Thoracic aorta (tissue), 2 donors: ENCODE data around the gene TSPAN12. TPM values are rescaled to one million over a fixed set of nuclear protein-coding genes. Genes with fewer than 3 reads are reported as not detected.

Source experiments
- ATAC-seq: fragments of 150-250 bp; one replicate; pipeline ENCODE4 v1.8.0; 2017; ENCODE audit warnings: low read depth; ENCODE audit not compliant: insufficient number of reproducible peaks, low FRiP score
- DNase-seq: peaks from one replicate; pipeline ENCODE4 v3.0.0-alpha.2; 2020; ENCODE audit warnings: low spot score
- H3K27ac ChIP-seq, 2 donors: fragments of 200-600 bp; sonication (generic); 1 replicate in 1 of 2; 2 replicates in 1 of 2; pipeline ENCODE4 v1.5.1; 2016; ENCODE audit warnings: mild to moderate bottlenecking in 2 of 2, moderate library complexity in 2 of 2
- H3K27me3 ChIP-seq: fragments of 200-600 bp; sonication (generic); replicated peaks from 2 replicates; pipeline ENCODE4 v1.6.0; 2016; ENCODE audit warnings: mild to moderate bottlenecking; ENCODE audit not compliant: insufficient read depth
- H3K36me3 ChIP-seq: fragments of 200-600 bp; sonication (generic); one replicate; pipeline ENCODE4 v1.5.1; 2016
- H3K4me1 ChIP-seq, 2 donors: fragments of 200-600 bp; sonication (generic); 1 replicate in 1 of 2; 2 replicates in 1 of 2; pipeline versions ENCODE4 v1.5.1 to v1.6.0; 2016; ENCODE audit warnings: low read depth in 2 of 2, mild to moderate bottlenecking in 1 of 2; ENCODE audit not compliant: control insufficient read depth in 1 of 2
- H3K4me3 ChIP-seq: fragments of 200-600 bp; sonication (generic); 2 replicates; pipeline ENCODE4 v1.5.1; 2016; ENCODE audit warnings: mild to moderate bottlenecking
- H3K9me3 ChIP-seq: fragments of 200-600 bp; sonication (generic); 2 replicates; pipeline ENCODE4 v1.5.1; 2016
- total RNA-seq, 2 donors: library from RNA; depleted of rRNA; stranded (reverse); fragments of >200 nt; gene quantifications; one replicate each; pipeline versions ENCODE4 v1.1.0 to v1.2.3, GENCODE V29; 2016
- TF ChIP-seq, protein P1 (sequence below): fragments of 200-600 bp; sonication (generic); IDR thresholded peaks from one replicate; pipeline ENCODE4 v1.5.1; 2019; ENCODE audit warnings: antibody characterized with exemption

The TSPAN12 gene
- total RNA-seq, 2 donors from 2014 or later, result 10.8 to 12.6 TPM

DNA sequence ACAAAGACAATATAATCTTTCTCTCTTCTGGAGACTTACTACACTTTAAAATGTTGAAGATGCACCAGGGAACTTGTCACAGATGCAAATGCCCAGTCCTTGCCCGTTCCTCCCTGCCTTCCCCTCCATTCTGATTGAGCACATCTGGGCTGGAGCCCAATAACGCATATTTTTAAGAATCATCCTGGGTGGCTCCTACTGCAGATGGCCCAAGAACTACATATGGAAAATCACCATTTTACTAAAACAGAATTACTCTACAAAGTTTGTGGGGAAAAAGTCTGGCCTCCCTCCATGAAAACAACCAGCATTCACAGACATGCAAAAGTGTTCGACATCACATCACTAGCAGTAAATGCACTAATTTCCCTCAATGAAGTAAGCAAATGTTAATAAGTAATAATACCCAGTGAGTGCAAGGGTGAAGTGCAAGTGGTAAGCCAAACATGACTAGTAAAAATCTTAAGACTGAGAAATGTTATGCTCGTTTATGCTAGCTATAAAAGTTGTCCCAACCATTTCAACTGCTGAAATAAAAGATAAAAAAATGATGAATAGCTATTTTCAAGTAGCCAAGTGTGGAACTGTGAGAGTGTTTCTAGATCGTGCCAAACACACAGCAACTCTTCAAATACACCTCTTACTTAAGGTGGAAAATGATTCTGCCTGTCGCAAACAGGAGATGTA lies 43.5 kb downstream of the TSPAN12 start:
- no peak overlapping the region for H3K4me3 ChIP-seq
- no peaks in the 10 kb centered on the region for H3K4me1 ChIP-seq
- no peaks in the 10 kb centered on the region for H3K9me3 ChIP-seq
- no peaks in the 10 kb centered on the region for H3K27me3 ChIP-seq
- no peak for DNase-seq
- no peak for ATAC-seq
- no peaks in the 10 kb centered on the region for H3K36me3 ChIP-seq
- H3K27ac ChIP-seq, result no peak overlapping the region
- TF ChIP-seq, protein P1, sequence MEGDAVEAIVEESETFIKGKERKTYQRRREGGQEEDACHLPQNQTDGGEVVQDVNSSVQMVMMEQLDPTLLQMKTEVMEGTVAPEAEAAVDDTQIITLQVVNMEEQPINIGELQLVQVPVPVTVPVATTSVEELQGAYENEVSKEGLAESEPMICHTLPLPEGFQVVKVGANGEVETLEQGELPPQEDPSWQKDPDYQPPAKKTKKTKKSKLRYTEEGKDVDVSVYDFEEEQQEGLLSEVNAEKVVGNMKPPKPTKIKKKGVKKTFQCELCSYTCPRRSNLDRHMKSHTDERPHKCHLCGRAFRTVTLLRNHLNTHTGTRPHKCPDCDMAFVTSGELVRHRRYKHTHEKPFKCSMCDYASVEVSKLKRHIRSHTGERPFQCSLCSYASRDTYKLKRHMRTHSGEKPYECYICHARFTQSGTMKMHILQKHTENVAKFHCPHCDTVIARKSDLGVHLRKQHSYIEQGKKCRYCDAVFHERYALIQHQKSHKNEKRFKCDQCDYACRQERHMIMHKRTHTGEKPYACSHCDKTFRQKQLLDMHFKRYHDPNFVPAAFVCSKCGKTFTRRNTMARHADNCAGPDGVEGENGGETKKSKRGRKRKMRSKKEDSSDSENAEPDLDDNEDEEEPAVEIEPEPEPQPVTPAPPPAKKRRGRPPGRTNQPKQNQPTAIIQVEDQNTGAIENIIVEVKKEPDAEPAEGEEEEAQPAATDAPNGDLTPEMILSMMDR, result no peak

DNA sequence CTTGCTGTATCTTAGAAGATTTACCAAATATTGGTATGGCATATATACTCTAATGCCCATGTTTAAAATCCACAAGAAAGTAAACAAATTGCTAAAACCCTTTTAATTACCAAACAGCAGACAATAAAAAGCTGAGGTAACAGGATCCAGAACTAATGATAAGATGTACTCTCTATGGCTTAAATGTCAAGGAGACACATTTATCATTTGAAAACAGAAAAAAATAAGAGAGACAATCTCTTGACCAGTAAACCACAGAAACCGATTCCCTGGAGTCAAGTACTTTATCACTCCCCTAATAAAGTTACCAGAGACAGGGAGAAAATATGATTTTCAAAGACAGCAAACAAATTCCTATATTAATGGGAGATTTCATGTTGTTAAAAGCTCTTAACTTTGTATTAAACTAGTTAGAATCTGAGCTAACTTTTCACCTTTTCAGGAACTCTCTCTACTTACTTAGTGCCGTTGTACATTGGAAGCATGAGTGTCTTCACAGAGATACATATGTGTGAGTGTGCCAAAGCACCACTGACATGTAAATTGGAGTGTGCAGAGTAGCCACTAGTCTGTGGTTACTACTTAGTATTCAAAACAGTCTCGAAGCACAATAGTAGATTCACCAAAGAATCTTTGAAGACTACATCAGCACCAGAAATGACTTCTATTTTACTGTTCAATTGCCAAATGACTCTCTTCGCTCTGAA lies 44.2 kb downstream of the TSPAN12 start:
- Histone ChIP-seq H3K27me3 (no peaks in the 10 kb centered on the region), H3K27ac (no peak overlapping the region), H3K4me3 (no peak overlapping the region), H3K9me3 (no peaks in the 10 kb centered on the region), H3K4me1 (no peaks in the 10 kb centered on the region), H3K36me3 (no peaks in the 10 kb centered on the region)
- TF ChIP-seq, protein P1, result no peak
- ATAC-seq (no peak), DNase-seq (no peak)

DNA sequence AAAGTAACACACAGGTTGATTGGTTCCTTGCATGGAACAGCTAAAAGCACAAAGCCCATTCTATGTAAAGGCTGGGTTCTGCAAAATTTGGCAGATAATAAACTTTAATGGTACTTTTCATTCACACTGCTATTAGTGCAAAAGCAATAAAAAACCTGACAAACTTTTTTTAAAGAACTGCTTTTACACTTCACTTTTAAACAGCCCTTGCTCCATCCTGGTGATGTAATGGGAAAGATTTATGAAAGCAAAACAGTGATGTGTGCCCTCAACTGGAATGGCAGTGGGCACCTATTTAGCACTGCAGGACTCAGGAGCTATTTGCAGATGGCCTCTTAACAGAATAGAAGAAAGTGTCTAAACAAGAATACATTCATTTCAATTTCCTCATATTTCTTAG lies 44.9 kb downstream of the TSPAN12 start:
- H3K27me3 ChIP-seq, result no peaks in the 10 kb centered on the region
- H3K27ac ChIP-seq, result no peak overlapping the region
- H3K9me3 ChIP-seq, result no peaks in the 10 kb centered on the region
- H3K36me3 ChIP-seq, result no peaks in the 10 kb centered on the region
- ATAC-seq (no peak), DNase-seq (no peak)
- H3K4me3 ChIP-seq, result no peak overlapping the region
- H3K4me1 ChIP-seq, result no peaks in the 10 kb centered on the region
- TF ChIP-seq, protein P1, result no peak

DNA sequence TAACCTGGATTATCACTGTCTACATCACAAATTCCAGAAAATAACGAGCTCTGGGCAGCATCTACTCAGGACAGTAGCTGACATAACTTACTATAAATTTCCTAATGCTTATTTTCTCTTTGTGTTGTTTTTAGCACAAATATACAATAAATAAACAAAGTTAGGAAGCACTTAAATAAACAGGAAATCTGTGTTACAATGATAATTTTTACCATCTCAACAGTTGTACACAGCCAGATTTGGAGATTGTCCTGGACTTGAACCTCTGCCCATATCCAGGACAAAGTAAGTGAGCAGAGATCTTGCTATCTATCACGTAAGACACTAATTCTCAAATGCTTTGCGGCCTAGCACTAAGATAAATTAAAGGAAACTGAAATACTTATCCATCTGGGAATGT lies 48.7 kb downstream of the TSPAN12 start:
- H3K4me1 ChIP-seq, result peaks cover 10 to 19% of the 10 kb centered on the region in 2 donors
- no peak for ATAC-seq
- H3K36me3 ChIP-seq, result no peaks in the 10 kb centered on the region
- H3K4me3 ChIP-seq, result no peak overlapping the region
- H3K9me3 ChIP-seq, result no peaks in the 10 kb centered on the region
- no peaks in the 10 kb centered on the region for H3K27me3 ChIP-seq
- no peak overlapping the region for H3K27ac ChIP-seq
- DNase-seq, result no peak
- TF ChIP-seq, protein P1, result no peak

DNA sequence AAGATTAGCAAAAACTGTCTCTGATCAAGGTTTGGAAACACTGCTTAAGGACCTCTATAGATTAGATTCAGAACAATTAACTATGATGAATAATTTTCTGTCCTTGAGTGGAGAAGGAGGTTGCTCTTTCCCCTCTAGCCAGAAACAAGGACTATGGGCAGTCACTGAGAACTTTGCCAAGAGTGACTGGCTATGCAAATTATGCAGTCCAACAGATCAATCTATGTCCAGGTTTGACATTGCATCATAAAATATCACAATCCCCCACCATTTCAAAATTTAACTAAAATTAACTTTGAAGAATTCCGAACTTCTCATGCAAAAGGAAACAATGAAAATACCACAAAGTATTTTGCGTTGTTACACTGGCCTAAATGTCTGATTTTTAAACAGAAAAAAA lies 50.6 kb downstream of the TSPAN12 start:
- Histone ChIP-seq H3K4me1 (peaks cover 10 to 19% of the 10 kb centered on the region in 2 donors), H3K27ac (peak overlapping the region in 1 of 2 donors; percentile 24), H3K36me3 (no peaks in the 10 kb centered on the region), H3K9me3 (no peaks in the 10 kb centered on the region), H3K4me3 (no peak overlapping the region), H3K27me3 (no peaks in the 10 kb centered on the region)
- TF ChIP-seq, protein P1, result no peak
- DNase-seq (no peak), ATAC-seq (no peak)
